ENCODE measurements around the gene CDC14A.

CDC14A gene

DNA sequence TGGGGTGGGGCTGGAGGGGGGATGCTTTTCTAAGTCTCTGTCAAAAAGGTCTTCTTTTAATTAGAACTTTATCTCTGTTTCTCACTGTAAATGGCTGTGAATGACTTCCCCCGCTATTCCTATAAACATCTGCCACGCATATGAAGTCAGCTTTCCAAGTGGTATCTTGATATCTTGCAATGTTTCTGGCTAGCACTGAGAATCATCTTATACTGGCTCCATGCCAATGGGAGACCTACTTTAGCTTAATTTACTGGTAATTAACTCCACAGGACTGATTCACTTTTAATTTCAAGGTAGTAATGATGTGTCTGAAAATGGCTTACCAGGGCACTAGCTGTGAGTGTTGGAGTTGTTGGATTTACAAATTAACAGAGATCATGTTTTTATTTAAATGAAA, 190.0 kb downstream of the CDC14A start:
- TF ChIP-seq, protein P1, sequence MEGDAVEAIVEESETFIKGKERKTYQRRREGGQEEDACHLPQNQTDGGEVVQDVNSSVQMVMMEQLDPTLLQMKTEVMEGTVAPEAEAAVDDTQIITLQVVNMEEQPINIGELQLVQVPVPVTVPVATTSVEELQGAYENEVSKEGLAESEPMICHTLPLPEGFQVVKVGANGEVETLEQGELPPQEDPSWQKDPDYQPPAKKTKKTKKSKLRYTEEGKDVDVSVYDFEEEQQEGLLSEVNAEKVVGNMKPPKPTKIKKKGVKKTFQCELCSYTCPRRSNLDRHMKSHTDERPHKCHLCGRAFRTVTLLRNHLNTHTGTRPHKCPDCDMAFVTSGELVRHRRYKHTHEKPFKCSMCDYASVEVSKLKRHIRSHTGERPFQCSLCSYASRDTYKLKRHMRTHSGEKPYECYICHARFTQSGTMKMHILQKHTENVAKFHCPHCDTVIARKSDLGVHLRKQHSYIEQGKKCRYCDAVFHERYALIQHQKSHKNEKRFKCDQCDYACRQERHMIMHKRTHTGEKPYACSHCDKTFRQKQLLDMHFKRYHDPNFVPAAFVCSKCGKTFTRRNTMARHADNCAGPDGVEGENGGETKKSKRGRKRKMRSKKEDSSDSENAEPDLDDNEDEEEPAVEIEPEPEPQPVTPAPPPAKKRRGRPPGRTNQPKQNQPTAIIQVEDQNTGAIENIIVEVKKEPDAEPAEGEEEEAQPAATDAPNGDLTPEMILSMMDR (conservative IDR thresholded peaks at IDR 0.05; ENCODE audit: low read length), result no peak
- no peak overlapping the region for H3K4me3 ChIP-seq (ENCODE audit: low read length)
- DNase-seq (ENCODE audit: low read depth), result no peak

DNA sequence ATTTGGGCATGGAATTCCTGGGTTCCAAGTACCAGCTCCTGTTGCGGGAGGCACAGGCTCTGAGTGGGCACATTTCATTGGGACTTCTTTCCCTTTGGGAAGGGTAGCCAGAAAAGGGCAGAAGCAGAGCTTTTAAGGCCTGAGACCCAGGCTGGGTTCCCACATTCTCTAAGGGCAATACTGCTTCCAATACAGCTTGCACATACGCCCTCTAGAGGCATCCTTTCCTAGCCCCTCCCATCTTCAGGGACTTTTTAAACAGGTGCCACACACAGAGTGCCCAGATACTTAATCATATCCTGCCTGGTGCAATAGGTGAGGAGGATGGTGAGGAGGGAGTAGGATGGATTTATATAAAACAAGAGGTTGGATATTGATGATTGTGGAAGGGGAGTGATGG, 191.3 kb downstream of the CDC14A start:
- H3K4me3 ChIP-seq (ENCODE audit: low read length), result no peak overlapping the region
- TF ChIP-seq, protein P1 (conservative IDR thresholded peaks at IDR 0.05; ENCODE audit: low read length), result no peak; the same call in 1 of the 2 replicates
- DNase-seq (ENCODE audit: low read depth), result no peak

DNA sequence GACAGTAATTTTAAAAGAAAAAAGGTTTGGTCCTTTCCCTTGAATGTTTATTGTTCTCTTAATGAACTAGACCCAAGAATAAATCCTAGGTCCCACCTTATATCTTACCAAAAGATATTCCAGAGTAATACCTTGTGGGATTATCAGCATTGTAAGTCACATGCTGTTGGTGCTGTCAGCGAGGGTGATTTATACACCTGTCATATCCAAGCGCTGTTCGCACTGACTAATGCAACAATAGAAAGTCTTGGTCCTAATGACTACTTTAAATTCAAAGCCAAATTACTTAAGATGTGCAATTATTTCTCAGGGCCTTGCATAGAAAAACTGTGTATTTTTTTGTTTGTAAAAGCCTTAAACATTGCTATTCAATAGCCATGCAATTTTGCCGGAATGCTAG, 192.5 kb downstream of the CDC14A start:
- TF ChIP-seq, protein P1 (conservative IDR thresholded peaks at IDR 0.05; ENCODE audit: low read length), result no peak
- DNase-seq (ENCODE audit: low read depth), result no peak
- no peak overlapping the region for H3K4me3 ChIP-seq (ENCODE audit: low read length)

DNA sequence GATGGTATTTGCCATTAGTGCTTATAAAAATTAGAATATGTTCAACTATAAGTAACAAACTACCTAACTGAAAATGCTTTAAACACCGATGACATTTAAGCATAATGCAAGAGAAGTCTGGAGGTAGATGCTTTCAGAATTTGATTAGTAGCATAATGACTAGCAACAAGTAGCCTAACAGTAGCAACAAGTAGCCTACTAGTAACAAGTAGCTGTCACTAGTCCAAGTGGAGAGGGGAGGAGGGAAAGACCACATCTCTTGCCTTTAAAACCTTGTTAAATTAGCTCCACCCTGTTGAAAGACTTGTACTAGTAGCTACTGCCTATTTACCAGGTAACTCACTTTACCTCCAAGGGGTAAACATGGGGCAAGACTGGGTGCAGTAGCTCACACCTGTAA, 193.5 kb downstream of the CDC14A start:
- DNase-seq (ENCODE audit: low read depth), result no peak
- TF ChIP-seq, protein P1 (conservative IDR thresholded peaks at IDR 0.05; ENCODE audit: low read length), result no peak
- H3K4me3 ChIP-seq (ENCODE audit: low read length), result no peak overlapping the region

DNA sequence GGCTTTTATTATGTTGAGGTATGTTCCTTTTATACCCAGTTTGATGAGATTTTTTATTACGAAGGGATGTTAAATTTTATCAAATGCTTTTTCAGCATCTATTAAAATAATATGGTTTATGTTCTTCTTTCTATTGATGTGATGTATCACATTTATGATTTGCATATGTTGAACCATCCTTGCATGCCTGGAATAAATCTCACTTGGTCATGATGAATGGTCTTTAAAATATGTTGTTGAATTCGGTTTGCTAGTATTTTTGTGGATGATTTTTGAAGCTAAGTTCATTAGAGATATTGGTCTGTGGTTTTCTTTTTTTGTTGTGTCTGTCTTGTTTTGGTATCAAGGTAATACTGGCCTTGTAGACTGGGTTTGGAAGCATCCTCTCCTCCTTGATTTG, 199.7 kb downstream of the CDC14A start:
- H3K4me3 ChIP-seq (ENCODE audit: low read length), result no peak overlapping the region
- TF ChIP-seq, protein P1 (conservative IDR thresholded peaks at IDR 0.05; ENCODE audit: low read length), result no peak
- no peak for DNase-seq (ENCODE audit: low read depth)

DNA sequence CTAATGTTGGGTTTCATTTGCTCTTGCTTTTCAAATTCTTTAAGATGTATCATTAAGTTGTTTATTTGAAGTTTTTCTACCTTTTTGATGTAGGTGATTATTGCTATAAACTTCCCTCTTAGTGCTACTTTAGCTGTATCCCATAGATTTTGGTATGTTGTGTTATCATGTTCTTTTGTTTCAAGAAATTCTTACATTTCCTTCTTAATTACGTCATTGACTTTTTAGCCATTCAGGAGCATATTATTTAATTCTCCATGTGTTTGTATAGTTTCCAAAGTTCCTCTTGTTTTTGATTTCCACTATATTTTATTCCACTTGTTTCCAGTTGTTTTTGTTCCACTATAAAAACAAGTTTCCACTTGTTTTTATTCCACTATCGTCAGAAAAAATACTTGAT, 200.6 kb downstream of the CDC14A start:
- no peak overlapping the region for H3K4me3 ChIP-seq (ENCODE audit: low read length)
- DNase-seq (ENCODE audit: low read depth), result no peak
- TF ChIP-seq, protein P1 (conservative IDR thresholded peaks at IDR 0.05; ENCODE audit: low read length), result no peak

DNA sequence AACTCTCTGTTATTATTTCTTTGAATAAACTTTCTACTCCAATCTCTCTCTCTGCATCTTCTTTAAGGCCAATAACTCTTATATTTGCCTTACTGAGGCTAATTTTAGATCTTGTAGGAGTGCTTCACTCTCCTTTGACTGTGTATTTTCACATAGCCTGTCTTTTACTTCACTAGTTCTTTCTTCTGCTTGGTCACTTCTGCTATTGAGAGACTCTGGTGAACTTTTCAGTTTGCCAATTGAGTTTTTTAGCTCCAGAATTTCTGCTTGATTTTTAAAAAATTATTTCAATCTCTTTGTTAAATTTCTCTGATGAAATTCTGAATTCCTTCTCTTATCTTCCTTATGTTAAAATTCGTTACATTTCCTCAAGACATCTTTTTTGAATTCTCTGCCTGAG, 203.9 kb downstream of the CDC14A start:
- DNase-seq (ENCODE audit: low read depth), result no peak
- no peak overlapping the region for H3K4me3 ChIP-seq (ENCODE audit: low read length)
- TF ChIP-seq, protein P1 (conservative IDR thresholded peaks at IDR 0.05; ENCODE audit: low read length), result no peak
